Umbilical cord (tissue), 2 donors: ENCODE measurements around the gene SELENOO. TPM values are rescaled to one million over a fixed set of nuclear protein-coding genes. Genes with fewer than 3 reads are reported as not detected.
"Not testable (repeated sequence)": the region's sequence is repeated elsewhere in the genome, so short reads cannot be mapped to it uniquely, and the experiment has no call there.

Experiments used
- DNase-seq: peaks from one replicate; pipeline ENCODE4 v3.0.0-alpha.2; 2015; ENCODE audit warnings: low spot score
- total RNA-seq: library from RNA; depleted of rRNA; stranded (reverse); fragments of >200 nt; gene quantifications from one replicate; pipeline ENCODE4 v1.2.3, GENCODE V29; 2014; ENCODE audit warnings: low replicate concordance; ENCODE audit not compliant: insufficient read depth

Gene SELENOO
- total RNA-seq, 1 donor from 2014 or later: 6.3 TPM

DNA sequence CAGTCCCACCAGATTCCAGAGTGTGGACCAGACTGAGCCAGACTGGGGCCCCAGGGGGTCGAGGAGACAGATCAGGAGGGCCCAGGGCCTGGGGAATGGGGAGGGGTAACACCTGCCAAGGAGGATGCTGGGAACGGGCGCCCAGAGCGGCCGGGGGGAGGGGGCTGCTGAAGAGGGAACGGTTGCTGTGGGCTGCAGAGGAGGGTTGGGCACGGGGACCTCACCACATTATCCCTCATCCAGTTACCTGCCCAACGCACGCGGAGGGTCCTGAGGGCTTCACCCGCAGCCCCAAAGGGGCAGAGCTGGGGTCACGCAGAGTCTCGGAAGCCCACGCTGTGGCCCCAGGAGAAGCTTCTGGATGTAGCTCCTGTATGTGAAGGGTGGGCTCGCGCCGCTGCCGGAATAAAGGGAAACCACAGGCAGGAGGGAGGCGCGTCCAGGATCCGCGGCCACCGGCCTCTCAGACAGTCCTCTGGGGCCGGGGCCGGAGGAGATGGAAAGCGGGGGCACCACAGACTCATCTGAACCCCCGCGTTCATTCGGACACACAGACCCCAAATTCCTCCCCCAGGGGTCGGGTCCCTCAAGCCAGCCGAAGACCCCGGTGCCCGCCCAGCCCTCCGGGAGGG lies 866 bp upstream of the SELENOO start:
- no peak for DNase-seq

GRCh38 chr22:50201191-50202129 lies 649 bp downstream of the SELENOO start:
- DNase-seq: no peak

GRCh38 chr22:50202130-50202666 lies 1.4 kb downstream of the SELENOO start:
- no peak for DNase-seq

DNA sequence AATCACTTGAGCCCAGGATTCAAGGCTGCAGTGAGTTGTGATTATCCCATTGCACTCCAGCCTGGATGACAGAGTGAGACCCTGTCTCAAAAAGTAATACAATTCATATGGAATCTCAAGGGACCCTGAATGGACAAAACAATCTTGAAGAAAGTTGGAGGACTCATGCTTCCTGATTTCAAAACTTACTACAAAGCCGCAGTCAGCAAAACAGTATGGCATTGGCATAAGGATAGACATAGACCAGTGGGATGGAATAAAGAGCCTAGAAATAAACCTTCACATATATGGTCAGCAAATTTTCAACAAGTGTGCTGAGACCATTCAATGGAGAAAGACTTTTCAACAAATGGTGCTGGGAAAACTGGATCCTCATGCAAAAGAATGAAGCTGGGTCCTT lies 2.5 kb downstream of the SELENOO start:
- DNase-seq: no peak

GRCh38 chr22:50204571-50204970 lies 3.8 kb downstream of the SELENOO start:
- DNase-seq: no peak

- not testable (repeated sequence) for DNase-seq
Observed at GRCh38 chr22:50204998-50205397, 4.2 kb downstream of the SELENOO start.

- no peak for DNase-seq
Observed at GRCh38 chr22:50205781-50206569, 5.2 kb downstream of the SELENOO start.

- no peak for DNase-seq
Observed at GRCh38 chr22:50206599-50206998, 5.8 kb downstream of the SELENOO start.

GRCh38 chr22:50207383-50208140 lies 6.8 kb downstream of the SELENOO start:
- no peak for DNase-seq

GRCh38 chr22:50208430-50208938 lies 7.7 kb downstream of the SELENOO start:
- no peak for DNase-seq

DNA sequence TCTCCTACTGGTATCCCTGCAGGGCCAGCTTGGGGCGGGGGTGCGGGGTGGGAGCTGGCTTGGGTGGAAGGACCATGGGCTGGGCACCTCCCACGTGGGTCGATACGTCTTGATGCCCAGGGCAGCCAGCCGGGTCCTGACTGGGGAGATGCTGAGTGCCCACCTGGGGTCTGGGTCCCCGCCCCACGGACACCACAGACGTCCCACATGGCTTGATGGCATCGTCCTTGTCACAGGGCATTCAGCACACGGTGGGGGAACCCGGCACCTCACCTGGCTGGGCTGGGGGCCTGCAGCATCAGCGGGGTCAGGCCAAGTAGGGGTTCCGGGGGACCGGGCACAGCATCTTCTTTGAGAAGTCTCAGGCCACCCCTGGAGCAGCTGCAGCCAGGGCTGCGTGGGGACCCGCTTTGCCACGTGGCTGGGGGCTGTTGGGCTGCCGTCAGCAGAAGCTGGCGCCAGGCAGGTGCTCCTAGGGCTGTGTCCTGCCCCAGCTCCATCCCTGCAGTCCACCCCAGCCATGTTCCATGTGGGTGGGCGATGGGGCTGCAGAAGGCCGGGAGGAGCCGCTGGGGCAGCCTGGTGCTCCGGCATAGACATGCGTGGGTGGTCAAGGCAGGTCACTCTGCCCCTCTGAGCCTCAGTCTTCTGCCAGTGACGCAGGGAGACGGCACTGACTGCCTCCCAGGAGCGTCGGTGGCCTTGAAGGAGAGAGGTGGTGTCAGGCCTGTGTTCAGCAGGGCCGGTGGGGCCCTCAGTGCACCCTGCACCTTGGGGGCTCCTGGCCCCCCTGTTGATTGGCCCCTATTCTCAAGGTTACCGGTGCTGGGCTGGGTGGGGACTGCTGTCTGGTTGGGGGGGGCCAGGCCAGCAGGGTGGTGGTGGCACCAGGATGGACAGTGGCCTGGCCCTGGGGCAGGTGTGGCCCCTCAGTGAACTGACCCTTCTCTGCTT lies 8.4 kb downstream of the SELENOO start:
- DNase-seq: no peak

DNA sequence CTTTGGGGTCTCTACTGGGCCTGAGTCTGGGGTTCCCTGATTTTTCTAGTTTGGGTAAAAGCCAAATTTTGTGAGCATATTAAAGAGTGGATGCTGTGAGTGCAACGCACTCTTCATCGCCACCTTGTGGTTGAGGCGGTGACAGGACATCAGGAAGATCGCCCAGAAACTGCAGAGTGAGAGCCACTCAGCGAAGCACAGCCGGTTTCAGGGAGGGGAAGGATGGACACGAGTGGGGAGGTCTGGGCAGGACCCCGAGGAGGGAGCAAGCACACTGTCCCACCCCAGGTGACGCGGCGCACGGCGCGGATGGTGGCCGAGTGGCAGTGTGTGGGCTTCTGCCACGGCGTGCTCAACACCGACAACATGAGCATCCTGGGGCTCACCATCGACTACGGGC lies 9.1 kb downstream of the SELENOO start:
- peak; percentile 59 for DNase-seq

DNA sequence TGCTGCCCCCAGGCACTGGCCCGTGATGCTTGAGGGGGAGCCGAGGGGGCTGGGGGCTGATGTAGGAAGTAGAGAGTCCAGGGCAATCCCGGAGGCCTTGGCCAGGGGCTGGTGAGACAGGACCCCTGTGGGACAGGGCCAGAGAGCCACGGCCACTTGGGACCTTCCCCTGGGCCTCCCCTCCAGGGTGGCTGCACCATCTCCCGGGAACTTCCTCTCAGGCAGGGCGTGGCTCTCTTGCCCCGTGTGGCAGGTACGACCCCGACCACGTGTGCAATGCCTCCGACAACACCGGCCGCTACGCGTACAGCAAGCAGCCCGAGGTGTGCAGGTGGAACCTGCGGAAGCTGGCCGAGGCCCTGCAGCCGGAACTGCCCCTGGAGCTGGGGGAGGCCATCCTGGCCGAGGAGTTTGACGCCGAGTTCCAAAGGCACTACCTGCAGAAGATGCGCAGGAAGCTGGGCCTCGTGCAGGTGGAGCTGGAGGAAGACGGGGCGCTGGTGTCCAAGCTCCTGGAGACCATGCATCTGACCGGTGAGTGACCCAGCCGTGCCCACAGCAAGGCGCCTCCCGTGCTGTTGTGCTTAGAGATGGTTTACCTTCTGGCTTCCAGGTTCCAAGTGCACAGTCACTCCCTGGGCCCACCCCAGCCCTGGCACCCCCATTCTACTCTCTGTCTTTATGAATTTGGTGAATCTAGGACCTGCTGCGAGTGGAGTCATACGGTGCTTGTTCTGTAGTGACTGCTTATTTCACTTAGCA lies 9.7 kb downstream of the SELENOO start:
- DNase-seq: no peak

GRCh38 chr22:50211147-50211546 lies 10.3 kb downstream of the SELENOO start:
- no peak for DNase-seq

DNA sequence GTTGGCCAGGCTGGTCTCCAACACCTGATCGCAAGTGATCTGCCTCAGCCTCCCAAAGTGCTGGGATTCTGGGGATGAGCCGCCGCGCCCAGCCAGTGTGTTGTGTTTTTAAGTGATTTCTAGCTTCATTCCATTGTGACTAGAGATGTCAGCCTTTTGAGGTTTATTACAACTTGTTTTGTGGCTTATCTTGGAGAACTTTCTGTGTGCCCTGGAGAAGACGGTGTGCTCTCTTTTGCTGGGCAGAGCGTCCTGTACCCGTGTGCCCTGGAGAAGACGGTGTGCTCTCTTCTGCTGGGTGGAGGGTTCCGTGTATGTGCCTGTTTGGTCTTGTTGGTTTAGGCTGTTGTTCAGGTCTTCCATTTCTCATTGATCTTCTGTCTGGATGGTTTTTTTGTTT lies 12.5 kb downstream of the SELENOO start:
- no peak for DNase-seq

- no peak for DNase-seq
Observed at GRCh38 chr22:50215297-50216054, 14.7 kb downstream of the SELENOO start.

DNA sequence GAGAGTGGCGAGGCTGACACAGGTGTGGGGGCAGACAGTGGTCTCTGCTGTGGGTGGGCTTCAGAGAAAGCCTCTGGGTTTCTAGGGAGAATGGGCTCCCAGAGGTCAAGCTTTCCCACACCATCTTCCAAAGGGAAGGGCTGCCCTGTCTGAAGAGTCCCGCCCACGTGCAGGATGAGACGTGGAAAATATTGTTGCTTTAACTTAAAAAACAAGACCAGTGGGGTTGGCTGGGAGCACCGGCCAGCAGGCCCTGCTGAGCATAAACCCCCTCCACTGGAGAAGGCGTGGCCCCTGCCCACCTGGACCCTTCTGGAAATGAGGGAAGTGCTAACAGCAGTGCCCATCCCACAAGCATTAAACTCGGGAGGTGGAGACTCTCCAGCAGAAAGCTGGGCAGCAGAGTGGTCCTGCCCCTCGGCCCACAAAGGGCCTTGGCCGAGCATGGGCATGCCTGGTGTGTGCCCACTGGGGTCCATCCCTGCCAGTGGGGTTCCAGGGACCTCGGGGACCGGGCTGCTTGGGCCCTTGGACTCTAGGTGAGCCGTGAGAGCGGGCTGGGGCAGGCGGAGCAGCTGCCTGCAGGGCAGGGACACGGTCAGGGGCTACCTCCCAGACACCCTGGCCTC lies 15.4 kb downstream of the SELENOO start:
- no peak for DNase-seq
